ENCODE results near the gene NKX1-2.

NKX1-2 gene

DNA sequence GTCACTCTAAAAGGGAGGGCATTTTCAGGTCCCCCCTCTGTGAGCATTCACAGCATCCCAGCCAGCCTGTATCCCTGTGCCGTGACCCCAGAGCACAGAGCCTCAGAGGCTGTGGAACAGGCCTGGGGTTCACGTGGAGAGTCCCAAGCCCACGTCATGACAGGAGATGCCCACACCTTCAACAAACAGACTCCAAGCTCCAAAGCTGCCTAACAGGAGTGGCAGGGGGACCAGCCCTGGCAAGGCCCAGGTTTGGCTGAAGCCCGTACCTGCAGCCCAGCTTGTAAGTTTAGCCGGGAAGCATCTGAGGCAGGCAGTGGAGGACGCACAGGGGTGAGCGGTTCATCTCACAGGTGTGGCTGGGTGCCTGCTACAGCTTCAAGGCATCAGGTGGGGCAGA is 45.3 kb upstream of the NKX1-2 start:
- DNase-seq (ENCODE audit: low spot score), result no peak
- in situ Hi-C loops (cut with MboI; ENCODE audit: low pct_unique_long_range_greater_than_20kb, low sequenced_read_pairs, unreplicated experiment), result no loop called here
- TF ChIP-seq, protein P1, sequence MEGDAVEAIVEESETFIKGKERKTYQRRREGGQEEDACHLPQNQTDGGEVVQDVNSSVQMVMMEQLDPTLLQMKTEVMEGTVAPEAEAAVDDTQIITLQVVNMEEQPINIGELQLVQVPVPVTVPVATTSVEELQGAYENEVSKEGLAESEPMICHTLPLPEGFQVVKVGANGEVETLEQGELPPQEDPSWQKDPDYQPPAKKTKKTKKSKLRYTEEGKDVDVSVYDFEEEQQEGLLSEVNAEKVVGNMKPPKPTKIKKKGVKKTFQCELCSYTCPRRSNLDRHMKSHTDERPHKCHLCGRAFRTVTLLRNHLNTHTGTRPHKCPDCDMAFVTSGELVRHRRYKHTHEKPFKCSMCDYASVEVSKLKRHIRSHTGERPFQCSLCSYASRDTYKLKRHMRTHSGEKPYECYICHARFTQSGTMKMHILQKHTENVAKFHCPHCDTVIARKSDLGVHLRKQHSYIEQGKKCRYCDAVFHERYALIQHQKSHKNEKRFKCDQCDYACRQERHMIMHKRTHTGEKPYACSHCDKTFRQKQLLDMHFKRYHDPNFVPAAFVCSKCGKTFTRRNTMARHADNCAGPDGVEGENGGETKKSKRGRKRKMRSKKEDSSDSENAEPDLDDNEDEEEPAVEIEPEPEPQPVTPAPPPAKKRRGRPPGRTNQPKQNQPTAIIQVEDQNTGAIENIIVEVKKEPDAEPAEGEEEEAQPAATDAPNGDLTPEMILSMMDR (IDR thresholded peaks at IDR 0.05; ENCODE audit: extremely low read depth, insufficient read depth, missing control alignments), result no peak

DNA sequence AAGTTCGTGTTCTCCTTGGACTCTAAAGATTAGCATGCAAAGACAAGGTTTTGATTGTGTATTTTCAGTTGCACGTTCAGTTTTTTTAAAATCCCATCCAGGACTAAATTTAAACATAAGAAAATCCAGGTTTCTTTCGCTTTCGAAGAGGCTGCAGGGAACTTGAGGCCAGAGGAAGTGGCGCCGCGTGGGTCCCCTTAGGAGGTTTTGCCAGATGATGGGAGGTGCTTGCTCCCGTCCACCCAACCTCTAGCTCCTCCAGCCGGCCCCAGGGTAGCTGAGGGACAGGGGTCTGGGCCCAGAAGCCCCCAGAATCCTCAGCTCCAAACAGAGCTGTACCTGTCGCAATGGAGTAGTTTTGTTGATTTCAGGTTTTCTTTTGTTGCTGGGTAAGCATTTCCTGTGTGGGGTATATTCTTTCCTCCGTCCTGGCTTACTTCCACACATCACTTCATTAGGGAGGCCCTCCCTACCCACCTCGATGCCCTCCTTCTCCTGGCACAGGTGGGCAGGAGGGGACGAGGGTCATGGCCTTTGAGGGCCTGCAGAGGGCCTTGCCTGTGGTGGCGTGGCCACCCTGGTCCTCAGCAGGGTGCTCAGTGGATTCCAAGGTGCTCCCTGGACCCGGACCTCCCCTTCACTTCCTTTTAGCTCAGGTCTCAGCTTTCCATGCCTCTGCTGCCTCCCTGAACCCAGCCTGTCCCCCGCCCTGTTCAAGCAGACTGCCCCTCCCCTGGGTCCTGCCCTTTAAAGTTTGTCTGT is 44.4 kb upstream of the NKX1-2 start:
- TF ChIP-seq, protein P1 (IDR thresholded peaks at IDR 0.05; ENCODE audit: extremely low read depth, insufficient read depth, missing control alignments), result no peak
- in situ Hi-C loops (cut with MboI; ENCODE audit: low pct_unique_long_range_greater_than_20kb, low sequenced_read_pairs, unreplicated experiment), result no loop called here
- DNase-seq (ENCODE audit: low spot score), result peak; percentile 51

DNA sequence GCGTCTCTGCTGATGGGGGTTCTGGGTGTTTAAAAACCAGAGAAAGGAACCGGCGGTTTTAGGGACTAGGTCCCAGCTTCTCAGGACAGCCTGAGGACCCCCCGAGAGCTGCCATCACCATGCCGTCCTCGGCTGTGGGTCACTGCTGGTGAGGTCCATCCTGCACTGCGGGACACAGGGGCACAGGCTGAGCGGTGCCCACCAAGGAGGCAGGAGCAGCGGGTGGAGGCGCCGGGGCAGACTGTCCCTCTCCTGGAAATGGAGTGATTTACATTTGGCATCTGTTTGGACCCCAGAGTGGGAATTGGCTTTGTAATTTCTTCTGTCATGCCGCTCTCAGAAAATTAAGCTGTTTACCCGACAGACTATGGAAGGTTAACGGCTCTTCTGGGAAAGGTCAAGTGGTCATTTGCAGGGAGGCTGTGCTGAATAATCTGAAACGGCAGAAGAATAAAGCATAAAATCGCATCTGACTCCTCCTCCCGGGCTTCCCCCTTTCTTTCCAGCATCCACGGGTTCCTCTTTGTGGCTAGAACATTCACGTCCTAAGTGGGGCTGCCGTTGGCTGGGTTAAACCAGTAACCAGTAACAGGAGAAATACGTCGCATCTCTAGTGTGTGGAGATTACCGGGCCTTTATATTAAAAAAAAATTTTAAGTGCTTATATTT is 43.5 kb upstream of the NKX1-2 start:
- TF ChIP-seq, protein P1 (IDR thresholded peaks at IDR 0.05; ENCODE audit: extremely low read depth, insufficient read depth, missing control alignments), result no peak
- in situ Hi-C loops (cut with MboI; ENCODE audit: low pct_unique_long_range_greater_than_20kb, low sequenced_read_pairs, unreplicated experiment), result no loop called here
- DNase-seq (ENCODE audit: low spot score), result no peak

DNA sequence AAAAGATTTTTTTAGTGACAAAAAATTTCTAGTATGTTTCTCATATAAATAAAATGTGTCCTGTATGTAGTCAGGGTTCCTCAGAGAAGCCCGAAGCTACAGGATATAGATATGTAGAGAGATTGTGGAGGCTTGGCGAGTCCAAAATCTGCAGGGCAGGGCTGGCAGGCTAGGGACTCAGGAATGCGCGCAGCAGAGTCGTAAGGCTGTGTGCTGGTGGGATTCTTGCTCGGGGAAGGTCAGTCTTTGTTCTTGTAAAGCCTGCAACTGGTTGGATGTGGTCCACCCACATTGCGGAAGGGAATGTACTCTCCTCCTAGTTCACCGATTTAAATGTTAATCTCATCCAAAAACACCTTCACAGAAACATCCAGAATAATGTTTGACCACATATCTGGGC is 42.4 kb upstream of the NKX1-2 start:
- no peak for DNase-seq (ENCODE audit: low spot score)
- in situ Hi-C loops (cut with MboI; ENCODE audit: low pct_unique_long_range_greater_than_20kb, low sequenced_read_pairs, unreplicated experiment), result no loop called here
- TF ChIP-seq, protein P1 (IDR thresholded peaks at IDR 0.05; ENCODE audit: extremely low read depth, insufficient read depth, missing control alignments), result no peak

DNA sequence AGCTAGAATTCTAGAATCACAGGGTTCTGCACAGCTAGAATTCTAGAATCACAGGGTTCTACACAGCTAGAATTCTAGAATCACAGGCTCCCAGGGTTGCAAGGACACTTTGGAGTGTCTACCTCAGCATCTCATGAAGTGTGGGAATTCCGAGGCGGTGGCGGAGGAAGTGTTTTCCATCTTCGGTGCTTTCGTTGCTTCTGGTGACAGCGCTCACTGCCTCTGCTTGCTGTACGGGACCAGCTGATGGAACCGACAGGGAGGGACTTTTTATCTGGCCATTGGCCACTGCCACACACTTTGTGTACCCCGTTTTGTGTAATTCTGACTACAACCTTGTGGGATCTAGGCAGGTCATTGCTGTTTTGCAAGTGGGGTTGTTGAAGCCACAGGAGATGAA is 41.3 kb upstream of the NKX1-2 start:
- TF ChIP-seq, protein P1 (IDR thresholded peaks at IDR 0.05; ENCODE audit: extremely low read depth, insufficient read depth, missing control alignments), result no peak
- no peak for DNase-seq (ENCODE audit: low spot score)
- in situ Hi-C loops (cut with MboI; ENCODE audit: low pct_unique_long_range_greater_than_20kb, low sequenced_read_pairs, unreplicated experiment), result no loop called here

DNA sequence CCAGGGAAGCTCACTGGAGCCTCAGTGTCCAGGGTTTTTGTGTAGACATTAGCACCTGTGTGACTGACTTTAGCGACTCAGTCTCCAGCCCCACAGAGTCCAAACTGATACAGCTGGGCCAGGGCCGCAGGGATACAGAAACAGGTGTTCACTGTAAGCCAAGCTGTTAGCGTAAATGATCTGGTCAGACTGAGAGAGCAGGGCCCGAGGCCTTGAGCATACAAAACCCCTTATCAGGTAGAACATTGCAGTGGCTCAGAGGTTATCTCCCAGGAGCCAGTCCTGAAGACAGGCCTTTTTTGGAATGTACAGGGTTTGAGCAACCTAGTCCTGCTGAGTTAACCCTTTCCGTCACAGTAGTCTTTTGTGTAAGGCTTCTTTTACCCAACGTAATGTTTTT is 36.8 kb upstream of the NKX1-2 start:
- in situ Hi-C loops (cut with MboI; ENCODE audit: low pct_unique_long_range_greater_than_20kb, low sequenced_read_pairs, unreplicated experiment), result no loop called here
- TF ChIP-seq, protein P1 (IDR thresholded peaks at IDR 0.05; ENCODE audit: extremely low read depth, insufficient read depth, missing control alignments), result no peak
- DNase-seq (ENCODE audit: low spot score), result no peak
